GM19452 (cell line): ENCODE results near the gene TMEM79.

ENCODE experiments used
- ATAC-seq: cut with Tn5 transposase; IDR thresholded peaks from one replicate; pipeline ENCODE4 v1.9.1; 2021; ENCODE audit not compliant: unreplicated experiment

The TMEM79 gene, protein sequence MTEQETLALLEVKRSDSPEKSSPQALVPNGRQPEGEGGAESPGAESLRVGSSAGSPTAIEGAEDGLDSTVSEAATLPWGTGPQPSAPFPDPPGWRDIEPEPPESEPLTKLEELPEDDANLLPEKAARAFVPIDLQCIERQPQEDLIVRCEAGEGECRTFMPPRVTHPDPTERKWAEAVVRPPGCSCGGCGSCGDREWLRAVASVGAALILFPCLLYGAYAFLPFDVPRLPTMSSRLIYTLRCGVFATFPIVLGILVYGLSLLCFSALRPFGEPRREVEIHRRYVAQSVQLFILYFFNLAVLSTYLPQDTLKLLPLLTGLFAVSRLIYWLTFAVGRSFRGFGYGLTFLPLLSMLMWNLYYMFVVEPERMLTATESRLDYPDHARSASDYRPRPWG

DNA sequence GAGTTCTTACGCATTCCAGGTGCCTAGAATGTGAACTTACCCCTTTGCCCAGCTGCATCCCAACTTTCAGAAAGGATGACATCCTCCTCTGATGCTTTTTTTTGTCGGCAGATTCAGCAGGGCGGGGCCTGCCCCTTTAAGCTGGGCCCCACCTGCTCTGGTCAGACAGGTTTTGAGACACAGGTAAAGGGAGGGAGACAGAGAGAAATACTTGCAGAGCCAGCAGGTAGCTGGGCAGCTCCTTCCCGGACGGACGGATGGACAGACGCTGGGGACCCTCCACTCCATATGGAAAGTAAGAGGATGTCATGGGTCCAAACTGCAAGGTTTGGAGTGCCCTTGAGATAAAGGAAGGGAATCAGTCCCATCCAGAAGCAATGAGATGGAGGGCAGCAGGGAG, at the start of gene TMEM79:
Gene TMEM79 (plus strand): TSS at position 214 of the 400 bp plus-strand sequence. CDS start 902 bp downstream, outside the sequence.
- ATAC-seq = no peak

DNA sequence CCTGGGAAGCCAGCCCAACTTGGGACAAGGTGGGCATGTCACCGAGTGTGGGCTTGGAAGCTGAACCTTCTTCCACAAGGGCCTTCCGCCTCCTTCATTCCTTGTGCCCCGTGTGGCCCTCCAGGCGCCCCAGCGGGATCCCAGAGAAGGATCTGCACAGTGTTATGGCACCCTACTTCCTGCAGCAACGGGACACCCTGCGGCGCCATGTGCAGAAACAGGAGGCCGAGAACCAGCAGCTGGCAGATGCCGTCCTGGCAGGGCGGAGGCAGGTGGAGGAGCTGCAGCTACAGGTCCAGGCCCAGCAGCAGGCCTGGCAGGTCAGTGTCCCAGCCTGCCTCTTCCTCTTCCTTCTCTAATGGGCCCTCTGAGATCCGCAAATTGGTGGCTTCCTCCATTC, 48.0 kb upstream of the TMEM79 start:
- ATAC-seq = no peak

DNA sequence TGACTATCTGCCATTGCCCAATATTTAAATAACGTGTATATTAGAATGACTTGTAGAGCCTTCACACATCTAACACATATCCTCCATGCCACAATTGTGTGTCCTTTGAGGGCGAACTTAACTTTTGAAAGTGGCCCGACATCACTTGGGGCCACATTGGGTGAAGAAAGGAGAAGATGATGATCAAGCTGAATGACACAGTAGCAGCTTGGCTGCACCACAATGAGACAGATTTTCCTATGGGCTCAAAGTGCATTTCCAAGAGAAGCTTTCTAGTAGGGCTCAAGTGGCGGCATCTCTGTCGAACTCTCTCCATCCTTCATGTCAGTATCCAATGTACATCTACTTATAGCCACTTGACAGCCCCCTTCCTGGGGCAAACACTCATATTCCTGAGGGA, 45.9 kb upstream of the TMEM79 start:
- no peak for ATAC-seq

DNA sequence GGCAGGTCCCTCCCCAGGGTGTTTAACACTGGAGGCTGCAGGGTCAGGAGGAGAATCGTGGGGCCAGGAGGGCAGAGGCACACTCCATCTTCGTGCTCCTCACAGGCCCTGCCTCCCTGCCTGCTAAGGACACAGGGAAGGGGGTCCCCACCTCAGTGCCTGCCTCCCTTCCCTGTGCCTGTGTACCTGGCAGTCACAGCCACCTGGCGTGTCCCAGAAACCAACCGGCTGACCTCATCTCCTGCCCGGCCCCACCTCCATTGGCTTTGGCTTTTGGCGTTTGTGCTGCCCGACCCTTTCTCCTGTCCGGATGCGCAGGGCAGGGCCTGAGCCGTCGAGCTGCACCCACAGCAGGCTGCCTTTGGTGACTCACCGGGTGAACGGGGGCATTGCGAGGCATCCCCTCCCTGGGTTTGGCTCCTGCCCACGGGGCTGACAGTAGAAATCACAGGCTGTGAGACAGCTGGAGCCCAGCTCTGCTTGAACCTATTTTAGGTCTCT, 42.8 kb upstream of the TMEM79 start:
- ATAC-seq = no peak

DNA sequence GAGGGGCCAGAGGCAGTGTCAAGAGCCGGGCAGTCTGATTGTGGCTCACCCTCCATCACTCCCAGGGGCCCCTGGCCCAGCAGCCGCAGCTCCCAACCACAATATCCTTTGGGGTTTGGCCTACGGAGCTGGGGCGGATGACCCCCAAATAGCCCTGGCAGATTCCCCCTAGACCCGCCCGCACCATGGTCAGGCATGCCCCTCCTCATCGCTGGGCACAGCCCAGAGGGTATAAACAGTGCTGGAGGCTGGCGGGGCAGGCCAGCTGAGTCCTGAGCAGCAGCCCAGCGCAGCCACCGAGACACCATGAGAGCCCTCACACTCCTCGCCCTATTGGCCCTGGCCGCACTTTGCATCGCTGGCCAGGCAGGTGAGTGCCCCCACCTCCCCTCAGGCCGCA, 42.2 kb upstream of the TMEM79 start, which contains the start of gene BGLAP:
Gene BGLAP (plus strand): TSS at position 259 of the 400 bp plus-strand sequence. CDS start 48 bp downstream, at position 307.
- ATAC-seq = no peak

DNA sequence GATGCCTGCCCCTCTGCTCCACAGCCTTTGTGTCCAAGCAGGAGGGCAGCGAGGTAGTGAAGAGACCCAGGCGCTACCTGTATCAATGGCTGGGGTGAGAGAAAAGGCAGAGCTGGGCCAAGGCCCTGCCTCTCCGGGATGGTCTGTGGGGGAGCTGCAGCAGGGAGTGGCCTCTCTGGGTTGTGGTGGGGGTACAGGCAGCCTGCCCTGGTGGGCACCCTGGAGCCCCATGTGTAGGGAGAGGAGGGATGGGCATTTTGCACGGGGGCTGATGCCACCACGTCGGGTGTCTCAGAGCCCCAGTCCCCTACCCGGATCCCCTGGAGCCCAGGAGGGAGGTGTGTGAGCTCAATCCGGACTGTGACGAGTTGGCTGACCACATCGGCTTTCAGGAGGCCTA, 41.4 kb upstream of the TMEM79 start:
- ATAC-seq = no peak

DNA sequence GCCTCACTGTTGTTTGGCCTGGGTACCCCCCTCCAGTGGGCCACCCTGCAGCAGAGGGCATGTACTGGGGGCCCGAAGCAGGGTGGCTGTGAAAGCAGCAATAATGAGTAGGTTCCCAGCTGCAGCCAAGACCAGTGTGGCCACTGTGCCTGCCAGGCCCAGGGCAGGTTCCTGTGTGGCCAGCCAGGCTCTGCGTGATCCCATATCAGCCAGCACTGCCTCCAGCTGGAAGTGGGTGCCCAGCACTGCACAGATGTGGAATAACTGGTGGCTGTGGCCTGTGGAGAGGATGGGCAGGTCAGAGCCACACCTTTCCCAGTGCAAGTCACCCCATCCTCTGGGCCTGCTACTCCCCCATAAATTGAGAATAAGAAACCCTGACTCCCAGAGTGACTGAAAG, 40.0 kb upstream of the TMEM79 start:
- ATAC-seq = no peak

DNA sequence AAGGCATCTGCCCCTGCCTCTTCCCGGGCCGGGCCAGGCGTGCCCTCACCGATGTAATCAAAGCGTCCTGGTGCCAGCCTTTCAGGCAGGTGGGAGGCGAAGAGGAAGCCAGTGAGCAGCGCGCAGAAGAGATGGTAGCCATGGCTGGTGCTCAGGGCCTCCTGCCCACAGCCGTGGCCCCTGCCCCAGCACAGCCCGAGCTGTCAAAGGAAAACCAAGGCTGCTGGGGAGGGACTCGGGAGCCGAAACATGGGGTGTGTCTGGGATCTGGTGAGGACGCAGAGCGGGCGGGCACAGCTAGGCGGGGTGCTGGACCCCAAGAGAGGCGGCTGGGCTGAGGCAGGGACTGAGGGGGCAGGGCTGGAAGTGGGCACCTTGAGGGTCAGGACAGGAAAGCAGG, 39.4 kb upstream of the TMEM79 start:
- no peak for ATAC-seq

DNA sequence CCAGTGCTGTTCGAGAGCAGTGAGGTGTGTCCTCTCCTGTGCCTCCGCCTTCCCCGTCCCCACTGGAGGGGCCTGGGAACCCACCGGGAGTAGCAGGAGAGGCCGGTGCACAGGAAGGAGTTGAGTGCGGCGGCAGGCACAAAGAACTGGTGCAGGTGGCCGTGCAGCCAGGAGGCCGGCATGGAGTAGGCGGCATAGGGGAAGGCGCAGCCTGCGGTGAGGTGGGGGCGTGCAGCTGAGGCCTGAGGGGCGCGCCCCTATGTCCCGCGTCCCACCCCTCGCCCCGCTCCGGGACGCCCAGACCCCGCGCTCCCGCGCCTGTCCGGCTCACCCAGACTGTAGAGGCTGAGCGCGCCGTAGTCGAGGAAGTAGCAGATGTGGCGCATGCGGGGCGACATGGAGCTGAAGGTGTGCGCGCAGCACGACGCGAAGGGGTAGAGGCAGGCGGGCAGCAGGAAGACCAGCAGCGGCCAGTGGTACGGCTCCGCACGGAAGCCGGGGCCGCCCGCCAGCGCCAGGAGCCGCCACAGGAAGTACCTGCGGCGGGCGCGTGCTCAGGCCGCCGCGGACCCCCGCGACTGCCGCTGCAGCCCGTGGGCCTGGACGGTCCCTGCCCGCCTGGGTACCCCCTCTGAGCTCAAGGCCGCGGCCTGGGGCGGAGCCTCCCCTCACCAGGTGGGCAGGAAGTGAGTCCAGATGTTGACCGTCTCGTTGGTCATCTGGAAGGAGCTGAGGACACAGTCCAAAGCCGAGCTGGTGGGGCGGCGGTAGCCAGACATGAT, 38.5 kb upstream of the TMEM79 start:
- no peak for ATAC-seq

DNA sequence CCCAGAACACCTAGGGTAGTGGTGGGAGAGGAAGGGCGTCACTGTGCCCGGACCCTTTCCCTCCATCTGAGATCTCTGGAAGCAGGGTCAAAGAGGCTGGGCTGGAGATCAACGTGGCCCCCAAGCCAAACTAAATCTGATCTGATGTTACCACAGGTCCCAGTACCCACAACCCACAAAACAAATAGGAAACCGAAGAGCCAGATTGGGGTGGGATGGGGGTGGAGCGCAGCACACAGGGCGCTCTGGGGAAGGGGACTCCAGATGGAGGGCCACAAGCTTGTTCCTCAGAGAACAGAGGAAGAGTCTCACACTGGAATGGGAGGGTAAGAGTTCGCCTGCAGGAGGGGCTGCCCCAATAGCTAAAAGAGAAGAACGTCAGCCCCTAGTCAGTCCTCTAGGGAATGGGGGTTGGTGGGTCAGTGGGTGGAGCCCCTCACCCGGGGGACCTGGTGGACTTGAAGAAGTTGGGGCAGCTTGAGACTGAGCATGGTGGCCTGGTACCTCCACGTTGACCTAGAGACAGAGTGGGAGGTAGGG, 37.8 kb upstream of the TMEM79 start:
- ATAC-seq = no peak

DNA sequence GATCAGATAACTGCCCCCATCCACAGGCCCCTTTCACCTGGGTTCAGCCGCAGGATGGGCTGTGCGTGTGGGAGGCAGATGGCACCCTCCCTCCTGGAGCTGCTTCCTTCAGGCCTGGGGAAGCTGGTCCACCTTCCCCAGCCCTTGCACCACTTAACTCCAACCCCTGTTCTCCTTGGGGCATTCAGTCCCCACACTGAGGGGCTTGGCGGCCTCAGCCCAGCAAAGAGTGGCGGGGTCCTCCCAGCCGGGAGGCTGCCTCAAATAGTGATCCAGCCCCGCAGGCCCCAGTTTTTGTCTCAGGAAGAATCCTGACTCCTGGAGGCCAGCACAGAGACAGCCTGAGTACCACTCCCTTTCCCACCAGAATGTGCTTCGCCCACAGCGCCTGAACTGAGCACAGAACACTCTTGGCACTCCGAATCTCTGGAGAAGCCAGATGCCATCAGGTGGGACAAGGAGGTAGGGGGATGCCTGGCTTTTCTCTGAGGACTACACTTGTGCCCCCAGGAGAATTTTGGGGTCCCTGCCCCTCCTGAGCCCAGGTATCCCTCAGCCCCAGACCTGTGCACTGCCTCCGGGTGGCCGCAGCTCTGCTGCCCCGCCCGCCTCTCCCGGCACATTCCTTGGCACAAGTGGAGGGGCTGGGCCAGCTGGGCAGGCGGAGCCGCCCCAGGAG, 37.2 kb upstream of the TMEM79 start:
- no peak for ATAC-seq

DNA sequence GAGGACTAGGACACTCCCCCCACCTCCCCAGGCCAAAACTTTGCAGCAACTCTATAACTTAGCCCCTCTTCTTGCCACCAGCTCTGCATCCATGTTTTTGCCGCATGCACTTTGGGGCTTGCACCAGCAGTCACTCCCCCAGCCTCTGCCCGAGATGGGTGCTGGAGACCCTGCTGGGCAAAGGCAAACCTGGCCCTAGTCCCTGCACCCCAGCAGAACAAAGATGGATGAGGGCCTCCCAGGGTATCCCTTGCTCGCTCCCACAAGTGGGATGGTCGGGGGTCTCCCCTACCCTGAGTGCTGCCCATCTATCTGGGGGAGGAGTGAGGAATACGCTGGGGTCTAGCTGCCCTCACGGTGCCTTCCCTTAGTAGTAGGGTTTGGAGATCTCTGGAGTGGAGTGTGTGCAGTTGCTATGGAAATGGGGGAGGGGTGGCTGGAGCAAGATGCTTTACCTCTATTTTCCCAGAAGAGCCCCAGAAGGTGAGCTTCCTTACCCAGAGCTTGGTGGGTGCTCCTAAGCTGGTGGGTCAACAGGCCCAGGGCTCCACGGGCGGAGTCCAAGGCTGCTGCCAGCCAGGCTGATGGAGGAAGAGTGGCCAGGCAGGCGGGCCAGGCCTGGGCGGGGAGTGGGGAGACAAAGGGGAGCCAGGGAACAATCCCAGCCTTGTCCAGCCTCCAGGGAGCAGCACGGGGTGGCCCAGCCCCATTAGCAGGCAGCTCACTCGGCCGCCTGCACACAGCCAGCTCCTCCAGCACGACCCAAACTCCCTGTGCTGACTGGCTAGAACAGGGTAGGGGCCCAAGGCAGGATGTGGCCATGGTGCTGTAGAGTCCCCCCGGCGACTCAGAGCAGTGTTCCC, 36.4 kb upstream of the TMEM79 start, which contains the start of gene PAQR6:
Gene PAQR6 (minus strand): TSS at position 597 of the 863 bp plus-strand sequence. CDS start 1,325 bp downstream, outside the sequence.
- ATAC-seq = no peak

DNA sequence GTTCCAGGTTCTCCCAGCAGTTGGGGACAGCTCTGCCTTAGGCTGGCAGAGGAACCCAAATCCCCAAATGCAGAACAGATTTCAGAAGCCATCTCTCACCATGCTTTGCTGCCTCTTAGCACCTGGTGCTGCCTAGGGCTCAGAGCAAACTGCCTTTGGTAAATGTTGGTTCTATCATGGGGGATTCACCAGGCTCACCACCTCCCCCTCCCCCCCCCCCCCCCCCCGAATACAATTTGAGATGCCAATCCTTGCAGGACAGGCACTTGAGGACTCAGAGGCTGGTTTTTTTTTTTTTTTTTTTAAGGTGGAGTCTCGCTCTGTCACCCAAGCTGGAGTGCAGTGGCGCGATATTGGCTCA, 35.8 kb upstream of the TMEM79 start:
- ATAC-seq = no peak

DNA sequence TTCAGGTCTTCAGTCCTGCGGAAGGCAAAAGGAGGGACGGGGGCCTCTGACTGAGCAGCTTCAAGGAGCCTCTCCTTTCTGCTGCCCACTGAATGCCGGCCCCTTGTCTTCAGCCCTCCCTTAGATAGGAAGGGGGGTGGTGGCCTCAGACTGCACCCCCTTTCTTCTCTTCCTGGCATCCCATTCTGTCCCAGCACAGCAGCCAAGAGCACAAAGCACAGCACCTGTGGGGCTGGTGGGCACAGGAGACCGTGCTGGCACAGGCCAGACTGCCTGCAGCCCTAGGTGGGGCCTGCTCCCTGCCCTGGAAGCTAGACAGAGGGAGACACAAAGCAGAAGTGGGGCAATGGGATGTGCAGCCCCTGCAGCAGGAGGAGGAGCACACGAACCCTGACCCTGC, 34.5 kb upstream of the TMEM79 start:
- ATAC-seq = no peak

DNA sequence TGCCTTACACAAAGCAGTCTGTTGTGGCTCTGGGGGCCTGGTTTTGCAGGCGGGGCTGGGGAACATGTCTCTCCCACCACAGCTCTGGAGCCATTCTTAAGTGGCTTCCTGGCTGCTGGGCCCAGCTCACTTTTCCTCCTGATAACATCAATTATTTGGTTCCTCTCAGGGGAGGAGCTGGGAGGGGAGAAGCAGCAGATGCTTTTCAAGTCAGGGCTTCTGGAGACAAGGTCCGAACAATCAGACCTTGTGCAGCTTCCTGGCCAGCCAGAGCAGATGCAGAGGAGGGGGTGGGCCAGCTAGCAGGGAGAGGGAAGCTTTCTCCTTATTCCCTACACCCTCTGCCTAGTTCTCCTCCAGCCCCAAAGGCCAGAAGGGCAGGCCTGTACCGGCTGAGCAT, 32.6 kb upstream of the TMEM79 start:
- ATAC-seq = no peak

DNA sequence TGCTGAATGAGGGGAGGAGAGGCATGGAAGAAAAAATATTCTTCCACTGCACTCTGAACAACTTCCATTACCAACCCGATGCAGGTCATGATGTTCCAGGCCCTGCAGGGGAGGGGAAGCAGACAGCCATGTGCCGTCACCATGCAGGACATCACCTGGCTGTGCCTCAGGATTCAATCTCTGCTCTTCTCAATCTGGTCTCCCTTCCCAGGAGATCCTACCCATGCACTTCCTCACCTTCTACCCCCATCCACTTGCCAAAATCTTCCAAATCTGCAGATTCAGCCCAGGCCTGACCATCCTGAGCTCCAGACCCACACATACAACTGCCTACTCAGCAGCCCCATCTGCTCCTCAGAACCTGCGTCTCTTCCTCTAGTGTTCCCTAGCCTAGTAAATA, 30.5 kb upstream of the TMEM79 start:
- no peak for ATAC-seq

DNA sequence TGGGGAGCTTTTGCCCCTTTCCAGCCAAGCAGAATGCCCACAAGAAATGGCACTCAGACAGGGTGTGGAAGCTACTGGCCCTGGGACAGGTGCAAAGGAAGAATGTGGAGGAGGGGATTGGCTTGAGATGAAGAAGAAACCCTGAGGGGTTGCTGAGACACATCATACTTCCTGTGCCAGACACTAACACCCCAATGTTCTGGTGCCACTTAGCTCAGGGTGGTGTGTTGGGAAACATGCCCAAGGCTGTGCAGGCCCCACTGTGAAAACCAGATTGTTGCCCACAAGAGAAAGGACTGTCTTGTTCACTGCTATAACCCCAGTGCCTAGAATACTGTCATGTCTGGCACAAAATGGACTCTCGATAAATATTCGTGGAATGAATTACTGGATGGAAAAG, 26.4 kb upstream of the TMEM79 start:
- no peak for ATAC-seq

DNA sequence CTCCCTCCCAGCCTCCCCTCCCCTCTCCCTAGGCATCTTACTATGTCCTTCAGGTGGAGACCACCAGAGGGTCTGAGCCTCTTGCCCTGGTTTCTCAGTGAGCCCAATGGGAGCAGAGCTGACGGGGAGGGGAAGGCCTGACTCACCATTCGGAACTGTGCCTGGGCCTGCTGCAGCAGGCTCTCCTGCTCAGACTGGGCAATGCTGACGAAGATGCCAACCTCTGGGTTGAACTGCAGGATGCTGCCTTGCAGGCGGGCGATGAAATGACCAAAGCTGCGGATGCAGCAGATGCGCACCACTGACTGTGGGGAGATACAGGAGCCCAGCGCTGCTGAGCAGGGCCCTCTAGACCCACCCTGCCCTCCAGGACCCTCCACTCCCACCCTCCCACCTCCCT, 25.3 kb upstream of the TMEM79 start:
- no peak for ATAC-seq

DNA sequence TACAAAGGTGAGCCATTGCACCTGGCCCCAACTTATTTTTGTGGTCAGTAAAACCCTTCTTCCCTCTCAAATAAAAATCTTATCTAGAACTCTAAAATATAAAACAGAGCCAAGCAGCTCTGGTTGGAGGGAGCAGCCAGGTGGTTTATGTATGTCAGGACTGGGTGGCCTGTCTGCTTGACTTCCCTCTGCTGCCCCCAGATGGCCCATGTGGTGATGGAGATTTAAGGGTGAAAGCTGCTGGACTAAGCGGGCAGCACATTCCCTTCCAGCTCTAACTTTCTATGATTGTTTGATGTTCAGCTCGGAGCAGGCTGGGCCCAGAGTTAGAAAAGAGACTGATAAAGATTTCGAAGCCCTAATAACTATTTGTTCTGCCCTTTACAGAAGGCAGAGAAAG, 24.3 kb upstream of the TMEM79 start:
- ATAC-seq = no peak

DNA sequence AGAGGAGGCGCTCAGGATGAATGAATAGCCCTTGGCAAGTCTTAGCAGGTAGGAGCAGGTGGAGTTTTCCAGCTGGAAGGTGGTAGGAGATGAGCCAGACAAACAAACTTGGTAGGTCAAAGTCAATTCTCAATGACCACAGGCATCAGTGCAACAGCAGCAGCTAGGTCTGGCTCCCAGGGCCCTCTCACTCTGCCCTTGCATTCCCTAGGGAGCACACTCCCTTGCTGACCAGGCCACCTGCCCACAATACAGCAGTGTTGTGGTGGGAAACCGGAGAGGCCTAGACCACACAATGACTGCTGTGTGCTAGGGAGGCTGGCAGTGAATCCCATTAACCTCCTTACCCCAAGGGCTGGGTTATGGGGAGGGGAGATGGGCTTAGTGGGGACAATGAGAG, 23.2 kb upstream of the TMEM79 start:
- no peak for ATAC-seq
